Activated CD8-positive, alpha-beta T cell treated with anti-CD3 and anti-CD28 coated beads for 36 hours (primary cell): ENCODE measurements around the gene STT3A. TPM values are rescaled to one million over a fixed set of nuclear protein-coding genes. Genes with fewer than 3 reads are reported as not detected.

ENCODE experiments used
- ATAC-seq: fragments of 200-7000 bp; cut with Tn5 transposase; one replicate; pipeline ENCODE4 v1.10.0; 2021; ENCODE audit warnings: mild to moderate bottlenecking, moderate library complexity
- CTCF ChIA-PET: fragments of 350-600 bp; sonication (Branson Sonifier 250); formaldehyde crosslinking; loops from one replicate; lab custom pipeline; 2021; ENCODE audit warnings: antibody characterized with exemption; lab: Charles Lee
- POLR2A ChIA-PET: fragments of 350-600 bp; sonication (Branson Sonifier 250); formaldehyde crosslinking; loops from one replicate; lab custom pipeline; 2021; ENCODE audit warnings: antibody characterized with exemption; lab: Charles Lee
- DNase-seq: peaks from one replicate; pipeline ENCODE4 v3.0.0-alpha.2; 2020
- H3K27ac Mint-ChIP-seq: one replicate; pipeline ENCODE4 v1.8.0; 2021; ENCODE audit warnings: mild to moderate bottlenecking, mixed read lengths
- H3K27me3 Mint-ChIP-seq: one replicate; pipeline ENCODE4 v1.8.0; 2021; ENCODE audit warnings: mixed read lengths
- H3K36me3 Mint-ChIP-seq: one replicate; pipeline ENCODE4 v1.8.0; 2021; ENCODE audit warnings: low read depth, mixed read lengths
- H3K4me1 Mint-ChIP-seq: one replicate; pipeline ENCODE4 v1.8.0; 2021; ENCODE audit warnings: low read depth, mixed read lengths
- H3K4me3 Mint-ChIP-seq: one replicate; pipeline ENCODE4 v1.8.0; 2021; ENCODE audit warnings: mild to moderate bottlenecking, moderate library complexity, mixed read lengths
- H3K9me3 Mint-ChIP-seq: one replicate; pipeline ENCODE4 v1.8.0; 2021; ENCODE audit warnings: mixed read lengths
- intact Hi-C: fragments of 100-400 bp; cut with micrococcal nuclease; formaldehyde crosslinking; loops from one replicate; pipeline ENCODE4 v1.10.0; 2022
- total RNA-seq, 2 experiments: library from RNA; stranded (reverse); gene quantifications; one replicate each; pipeline ENCODE4 v1.2.3, GENCODE V29; 2021
- TF ChIP-seq, protein P1 (sequence below): fragments of 200-600 bp; IDR thresholded peaks from one replicate; pipeline ENCODE4 v1.8.0; 2022; ENCODE audit warnings: antibody characterized with exemption, mild to moderate bottlenecking

STT3A gene
- total RNA-seq, 2 experiments from 2014 or later, result 111 to 114 TPM

DNA sequence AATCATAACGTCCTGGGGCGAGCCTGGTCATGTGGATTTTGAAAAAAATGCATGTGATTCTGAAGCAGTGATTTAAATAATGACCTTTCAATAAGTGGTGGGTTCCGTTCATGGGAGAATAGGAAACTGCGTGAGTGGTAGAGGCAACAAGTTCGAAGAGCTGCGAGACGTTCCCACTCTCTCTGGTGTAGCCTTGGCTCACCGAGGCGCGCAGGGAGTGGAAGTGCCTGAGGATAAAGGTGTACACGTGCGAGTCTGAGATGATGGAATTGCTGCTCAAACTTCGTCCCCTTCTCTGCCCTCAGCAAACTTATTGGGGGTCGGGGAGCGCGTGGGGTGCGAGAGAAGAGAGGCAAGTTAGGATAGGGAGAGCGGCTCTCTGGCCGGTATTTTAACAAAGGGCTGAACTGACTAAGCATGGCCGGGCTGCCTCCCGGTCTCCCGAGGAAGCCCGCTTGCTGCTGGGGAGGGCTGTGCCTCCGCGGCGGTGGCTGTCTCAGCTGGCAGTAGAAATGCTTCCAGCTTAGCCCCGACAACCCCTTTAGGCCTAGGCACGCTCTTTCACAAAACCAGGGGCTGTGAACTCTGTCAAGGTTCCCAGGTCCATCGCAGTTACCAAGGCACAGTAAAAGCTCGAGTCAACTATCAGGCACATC lies 875 bp upstream of the STT3A start:
- peak overlapping the region; percentile 99 for H3K27ac Mint-ChIP-seq
- TF ChIP-seq, protein P1, sequence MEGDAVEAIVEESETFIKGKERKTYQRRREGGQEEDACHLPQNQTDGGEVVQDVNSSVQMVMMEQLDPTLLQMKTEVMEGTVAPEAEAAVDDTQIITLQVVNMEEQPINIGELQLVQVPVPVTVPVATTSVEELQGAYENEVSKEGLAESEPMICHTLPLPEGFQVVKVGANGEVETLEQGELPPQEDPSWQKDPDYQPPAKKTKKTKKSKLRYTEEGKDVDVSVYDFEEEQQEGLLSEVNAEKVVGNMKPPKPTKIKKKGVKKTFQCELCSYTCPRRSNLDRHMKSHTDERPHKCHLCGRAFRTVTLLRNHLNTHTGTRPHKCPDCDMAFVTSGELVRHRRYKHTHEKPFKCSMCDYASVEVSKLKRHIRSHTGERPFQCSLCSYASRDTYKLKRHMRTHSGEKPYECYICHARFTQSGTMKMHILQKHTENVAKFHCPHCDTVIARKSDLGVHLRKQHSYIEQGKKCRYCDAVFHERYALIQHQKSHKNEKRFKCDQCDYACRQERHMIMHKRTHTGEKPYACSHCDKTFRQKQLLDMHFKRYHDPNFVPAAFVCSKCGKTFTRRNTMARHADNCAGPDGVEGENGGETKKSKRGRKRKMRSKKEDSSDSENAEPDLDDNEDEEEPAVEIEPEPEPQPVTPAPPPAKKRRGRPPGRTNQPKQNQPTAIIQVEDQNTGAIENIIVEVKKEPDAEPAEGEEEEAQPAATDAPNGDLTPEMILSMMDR, result no peak
- intact Hi-C loops, result loop anchor here (2.0 kb wide), 1 partner anchor 33 kb away; the partner anchor contains the start of gene CHEK1
- no peaks in the 10 kb centered on the region for H3K9me3 Mint-ChIP-seq
- ATAC-seq (peak; percentile 15), DNase-seq (peak; percentile 46)
- POLR2A ChIA-PET, result interaction anchor here (0.9 to 5.3 kb wide), 7 partner anchors 8 to 105 kb away, joined by 3 to 43 read pairs (median 3); partner anchors contain the start of genes CHEK1 and EI24
- H3K4me1 Mint-ChIP-seq, result peaks cover 28% of the 10 kb centered on the region
- H3K27me3 Mint-ChIP-seq, result no peaks in the 10 kb centered on the region
- H3K4me3 Mint-ChIP-seq, result peak overlapping the region; percentile 100
- CTCF ChIA-PET, result interaction anchor here (1.3 to 2.0 kb wide), 2 partner anchors 9 to 22 kb away, joined by 4 to 8 read pairs; partner anchors contain the start of gene EI24
- H3K36me3 Mint-ChIP-seq, result peaks cover 29% of the 10 kb centered on the region

DNA sequence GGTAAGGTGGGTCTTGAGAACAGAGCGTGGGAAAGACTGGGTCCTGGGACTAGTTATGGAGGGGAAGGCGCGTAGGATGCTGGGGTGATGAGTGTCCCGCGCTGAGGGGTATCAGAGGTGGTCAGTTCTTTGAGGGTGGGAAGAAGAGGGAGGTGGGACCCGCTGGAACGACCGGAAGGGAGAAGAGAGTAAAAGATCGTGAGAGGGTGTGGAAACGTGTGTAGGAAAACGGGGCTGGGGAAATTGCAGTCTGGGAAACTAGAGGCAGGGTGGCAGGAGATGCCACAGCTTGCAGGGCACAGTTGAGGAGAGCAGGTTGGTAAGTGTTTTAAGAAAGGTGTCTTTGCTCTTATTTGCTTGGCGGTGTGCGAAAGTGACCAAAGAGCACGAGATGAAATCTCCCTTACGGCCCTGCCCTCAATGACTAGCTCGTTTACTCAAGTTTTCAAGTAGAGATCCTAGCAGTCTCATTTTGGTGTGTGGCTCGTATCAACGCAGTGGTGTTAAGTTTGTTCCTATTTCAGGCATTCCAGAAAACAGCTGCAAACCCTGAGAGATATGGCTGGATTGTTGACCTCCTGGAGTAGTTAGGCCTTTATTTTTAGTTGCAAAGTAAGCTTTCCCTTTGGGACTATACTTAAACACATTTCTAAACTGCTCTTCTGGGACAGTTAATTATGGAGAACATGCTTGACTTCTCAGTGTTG lies 615 bp downstream of the STT3A start:
- DNase-seq (no peak), ATAC-seq (peak; percentile 7)
- Mint-ChIP-seq H3K27me3 (no peaks in the 10 kb centered on the region), H3K4me3 (peak overlapping the region; percentile 100), H3K9me3 (no peaks in the 10 kb centered on the region), H3K36me3 (peaks cover 36% of the 10 kb centered on the region), H3K27ac (peak overlapping the region; percentile 99), H3K4me1 (peaks cover 31% of the 10 kb centered on the region)
- TF ChIP-seq, protein P1, result no peak
- POLR2A ChIA-PET, result interaction anchor here (0.9 to 5.3 kb wide), 4 partner anchors 10 to 31 kb away, joined by 3 to 43 read pairs (median 22); partner anchors contain the start of genes CHEK1 and EI24
- CTCF ChIA-PET, result interaction anchor here (0.7 to 2.2 kb wide), 4 partner anchors 10 to 140 kb away, joined by 3 to 9 read pairs (median 4); partner anchors contain the start of gene EI24
- intact Hi-C loops, result loop anchor here (2.0 kb wide), 1 partner anchor 32 kb away; the partner anchor contains the start of gene CHEK1

DNA sequence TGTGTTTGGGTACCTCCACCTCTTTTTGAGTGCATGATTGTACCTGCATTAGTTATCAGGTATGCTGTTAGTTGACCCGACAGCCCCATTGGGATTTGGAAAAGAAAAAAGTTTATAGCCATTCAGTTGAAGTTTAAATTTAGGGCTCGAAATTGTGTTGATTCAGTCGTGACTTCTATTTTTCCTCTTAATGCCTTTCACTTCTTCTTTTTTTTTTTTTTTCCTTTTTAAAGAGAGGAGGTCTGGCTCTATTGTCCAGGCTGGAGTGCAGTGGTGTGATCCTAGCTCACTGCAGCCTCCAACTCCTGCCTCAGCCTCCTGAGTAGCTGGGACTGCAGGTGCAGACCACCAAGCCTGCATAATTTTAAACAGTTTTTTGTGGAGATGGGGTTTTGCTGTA lies 2.3 kb downstream of the STT3A start:
- Mint-ChIP-seq H3K27ac (peak overlapping the region; percentile 32), H3K36me3 (peaks cover 44% of the 10 kb centered on the region), H3K27me3 (no peaks in the 10 kb centered on the region), H3K9me3 (no peaks in the 10 kb centered on the region), H3K4me3 (peak overlapping the region; percentile 17), H3K4me1 (peaks cover 33% of the 10 kb centered on the region)
- intact Hi-C loops, result no loop called here
- no peak for DNase-seq
- ChIA-PET CTCF (no interaction called here), POLR2A (interaction anchor here (1.9 kb wide), 1 partner anchor 30 kb away, joined by 9 read pairs; the partner anchor contains the start of gene CHEK1)
- TF ChIP-seq, protein P1, result no peak
- no peak for ATAC-seq

DNA sequence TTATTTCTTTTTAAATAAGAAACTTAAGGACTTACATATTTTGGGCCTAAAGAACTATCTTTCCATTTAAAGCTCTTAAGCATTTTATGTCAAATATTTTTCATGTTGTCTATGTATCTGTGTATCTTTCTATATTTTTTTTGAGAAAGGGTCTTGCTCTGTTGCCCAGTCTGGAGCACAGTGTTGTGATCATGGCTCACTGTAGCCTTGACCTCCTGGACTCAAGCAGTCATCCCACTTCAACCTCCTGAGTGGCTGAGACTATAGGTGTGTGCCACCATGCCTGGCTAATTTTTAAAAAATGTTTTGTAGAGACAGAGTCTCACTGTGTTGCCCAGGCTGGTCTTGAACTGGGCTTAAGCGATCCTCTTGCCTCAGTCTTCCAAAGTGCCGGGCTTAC lies 8.0 kb downstream of the STT3A start:
- H3K9me3 Mint-ChIP-seq, result no peaks in the 10 kb centered on the region
- H3K27me3 Mint-ChIP-seq, result no peaks in the 10 kb centered on the region
- no peak for ATAC-seq
- TF ChIP-seq, protein P1, result no peak
- ChIA-PET POLR2A (interaction anchor here (1.0 to 1.1 kb wide), 2 partner anchors 10 to 24 kb away, joined by 3 read pairs; partner anchors contain the start of gene CHEK1), CTCF (no interaction called here)
- peaks cover 44% of the 10 kb centered on the region for H3K36me3 Mint-ChIP-seq
- DNase-seq, result no peak
- peaks cover 10% of the 10 kb centered on the region for H3K4me1 Mint-ChIP-seq
- no peak overlapping the region for H3K4me3 Mint-ChIP-seq
- intact Hi-C loops, result no loop called here
- no peak overlapping the region for H3K27ac Mint-ChIP-seq
